NCI-H2196 treated with DMSO at 0.1 percent for 48 hours (cell line): Measurements from ENCODE around the gene TBX3.

Experiments used
- DNase-seq: peaks from one replicate; lab custom pipeline; 2025; ENCODE audit not compliant: unreplicated experiment; lab: John Stamatoyannopoulos, UW

TBX3 gene

GRCh38 chr12:114628199-114628598 is 55.8 kb downstream of the TBX3 start:
- no peak for DNase-seq

DNA sequence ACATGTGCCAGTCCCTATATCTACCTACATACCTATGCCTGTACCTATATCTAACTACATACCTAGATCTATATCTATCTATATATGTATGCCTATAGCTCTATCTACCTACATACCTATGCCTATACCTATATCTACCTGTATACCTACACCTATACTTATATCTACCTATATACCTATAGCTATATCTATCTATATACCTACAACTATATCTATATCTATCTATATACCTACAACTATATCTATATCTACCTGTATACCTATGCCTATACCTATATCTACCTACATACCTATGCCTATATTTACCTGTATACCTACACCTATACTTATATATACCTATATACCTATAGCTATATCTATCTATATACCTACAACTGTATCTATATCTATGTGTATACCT is 56.6 kb downstream of the TBX3 start:
- DNase-seq, result no peak

DNA sequence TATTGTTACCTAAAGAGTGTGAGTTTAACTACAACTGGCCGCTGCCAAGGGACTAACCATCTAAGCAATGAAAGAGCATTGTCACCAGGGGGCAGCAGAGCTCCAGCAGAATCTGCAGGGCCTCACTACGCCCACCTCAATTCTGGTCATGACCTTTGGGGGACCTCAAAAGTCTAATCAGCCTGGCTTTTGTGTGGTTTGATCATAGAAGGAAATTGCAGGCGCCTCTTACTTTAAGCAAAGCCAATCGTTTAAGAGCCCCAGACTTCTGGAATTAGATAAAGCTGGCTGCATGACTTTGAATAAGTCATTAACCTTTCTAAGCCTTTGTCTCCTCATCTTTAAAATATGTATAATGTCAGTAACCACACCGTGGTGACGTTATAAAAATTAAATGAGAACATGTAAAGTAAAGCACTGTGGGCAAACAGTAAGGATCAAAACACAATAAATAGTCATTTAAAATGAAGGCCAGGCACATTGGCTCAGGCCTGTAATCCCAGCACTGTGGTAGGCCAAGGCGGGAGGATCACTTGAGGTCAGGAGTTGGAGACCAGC is 58.6 kb downstream of the TBX3 start:
- no peak for DNase-seq

DNA sequence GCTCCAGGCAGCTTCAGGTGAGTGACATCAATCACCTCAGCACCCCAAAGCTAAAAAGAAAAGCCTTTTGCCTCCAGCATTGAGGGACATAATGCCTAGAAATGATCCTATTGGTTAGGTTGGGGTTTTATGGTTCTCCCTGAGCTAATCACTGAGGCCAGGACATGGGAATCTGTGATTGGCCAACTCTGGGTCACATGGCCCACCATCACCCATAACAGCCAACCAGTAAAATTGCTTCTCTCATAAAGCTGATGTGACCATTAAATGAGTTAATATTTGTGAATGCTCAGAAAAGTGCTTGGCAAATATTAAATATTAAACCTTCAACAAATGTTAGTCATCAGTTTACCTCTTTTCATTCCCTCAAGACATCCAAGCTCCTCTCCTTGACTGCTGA is 60.2 kb downstream of the TBX3 start:
- no peak for DNase-seq
